WERI-Rb-1 (cell line): Measurements from ENCODE around the gene DZIP3.

ENCODE experiments used
- DNase-seq: peaks from one replicate; pipeline ENCODE4 v3.0.0-alpha.2; 2020
- H3K27ac ChIP-seq: fragments of 250-450 bp; sonication (Bioruptor Pico); 2 replicates; pipeline ENCODE4 v1.5.1; 2020; ENCODE audit warnings: mild to moderate bottlenecking, moderate library complexity
- H3K27me3 ChIP-seq: fragments of 250-450 bp; sonication (Bioruptor Pico); 2 replicates; pipeline ENCODE4 v1.5.1; 2021; ENCODE audit warnings: mild to moderate bottlenecking, low read depth, moderate library complexity; ENCODE audit not compliant: insufficient read depth, severe bottlenecking
- H3K36me3 ChIP-seq: fragments of 250-450 bp; sonication (Bioruptor Pico); 2 replicates; pipeline ENCODE4 v1.5.1; 2020; ENCODE audit warnings: mild to moderate bottlenecking, moderate library complexity
- H3K4me3 ChIP-seq: 2 replicates; pipeline ENCODE4 v1.5.1; 2011; ENCODE audit warnings: low read depth, mild to moderate bottlenecking, control low read depth, low read length
- H3K9me3 ChIP-seq: fragments of 250-450 bp; sonication (Bioruptor Pico); 2 replicates; pipeline ENCODE4 v1.5.1; 2021; ENCODE audit warnings: mild to moderate bottlenecking, moderate library complexity; ENCODE audit not compliant: severe bottlenecking
- TF ChIP-seq, protein P1 (sequence below): IDR thresholded peaks from 2 replicates; pipeline ENCODE4 v1.5.1; 2011; ENCODE audit warnings: low read depth, mild to moderate bottlenecking, control low read depth, inconsistent platforms, low read length

DZIP3 gene

DNA sequence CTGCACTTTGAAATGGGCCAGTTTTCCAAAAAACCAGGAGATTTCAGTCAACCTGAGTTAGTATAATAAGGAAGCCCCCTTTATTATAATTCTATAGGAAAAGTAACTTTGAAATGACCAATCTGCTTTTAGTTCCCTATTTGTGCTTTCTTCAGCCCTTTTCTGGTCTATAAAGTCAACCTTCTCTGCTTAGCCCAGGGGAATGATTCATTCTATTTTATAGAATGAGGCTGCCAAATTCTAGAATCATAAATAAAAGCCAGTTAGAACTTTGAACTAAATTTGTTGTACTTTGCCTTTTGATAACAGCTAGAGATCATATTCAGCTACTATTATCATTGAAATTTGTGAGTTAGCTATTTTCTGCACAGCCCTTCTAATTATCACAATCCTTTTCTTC, 25.0 kb upstream of the DZIP3 start:
- TF ChIP-seq, protein P1, sequence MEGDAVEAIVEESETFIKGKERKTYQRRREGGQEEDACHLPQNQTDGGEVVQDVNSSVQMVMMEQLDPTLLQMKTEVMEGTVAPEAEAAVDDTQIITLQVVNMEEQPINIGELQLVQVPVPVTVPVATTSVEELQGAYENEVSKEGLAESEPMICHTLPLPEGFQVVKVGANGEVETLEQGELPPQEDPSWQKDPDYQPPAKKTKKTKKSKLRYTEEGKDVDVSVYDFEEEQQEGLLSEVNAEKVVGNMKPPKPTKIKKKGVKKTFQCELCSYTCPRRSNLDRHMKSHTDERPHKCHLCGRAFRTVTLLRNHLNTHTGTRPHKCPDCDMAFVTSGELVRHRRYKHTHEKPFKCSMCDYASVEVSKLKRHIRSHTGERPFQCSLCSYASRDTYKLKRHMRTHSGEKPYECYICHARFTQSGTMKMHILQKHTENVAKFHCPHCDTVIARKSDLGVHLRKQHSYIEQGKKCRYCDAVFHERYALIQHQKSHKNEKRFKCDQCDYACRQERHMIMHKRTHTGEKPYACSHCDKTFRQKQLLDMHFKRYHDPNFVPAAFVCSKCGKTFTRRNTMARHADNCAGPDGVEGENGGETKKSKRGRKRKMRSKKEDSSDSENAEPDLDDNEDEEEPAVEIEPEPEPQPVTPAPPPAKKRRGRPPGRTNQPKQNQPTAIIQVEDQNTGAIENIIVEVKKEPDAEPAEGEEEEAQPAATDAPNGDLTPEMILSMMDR = no peak
- no peak for DNase-seq
- H3K36me3 ChIP-seq = peaks cover 20% of the 10 kb centered on the region
- H3K9me3 ChIP-seq = no peaks in the 10 kb centered on the region
- H3K27me3 ChIP-seq = no peaks in the 10 kb centered on the region
- H3K27ac ChIP-seq = no peak overlapping the region
- no peak overlapping the region for H3K4me3 ChIP-seq

DNA sequence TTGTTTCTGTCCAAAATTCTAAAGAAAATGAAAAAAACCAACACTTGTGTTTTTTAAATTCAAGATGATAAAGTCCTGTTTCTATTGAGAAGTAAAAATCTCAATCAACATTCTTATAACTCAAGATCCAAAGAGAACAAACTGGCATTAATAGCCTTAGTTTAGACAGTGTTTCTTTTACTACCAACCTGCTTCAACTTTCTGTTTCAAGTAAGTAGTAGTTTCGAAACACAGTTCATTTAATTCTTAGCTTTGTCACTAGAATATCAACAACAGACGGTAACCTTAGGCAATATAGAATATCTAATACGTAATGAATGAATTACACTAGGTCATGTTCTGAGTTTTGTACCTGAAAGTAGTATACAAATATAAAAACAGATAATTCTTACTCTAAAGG, 24.0 kb upstream of the DZIP3 start:
- Histone ChIP-seq H3K36me3 (peaks cover 18% of the 10 kb centered on the region), H3K9me3 (no peaks in the 10 kb centered on the region), H3K4me3 (no peak overlapping the region), H3K27ac (no peak overlapping the region), H3K27me3 (no peaks in the 10 kb centered on the region)
- TF ChIP-seq, protein P1 = no peak
- no peak for DNase-seq

DNA sequence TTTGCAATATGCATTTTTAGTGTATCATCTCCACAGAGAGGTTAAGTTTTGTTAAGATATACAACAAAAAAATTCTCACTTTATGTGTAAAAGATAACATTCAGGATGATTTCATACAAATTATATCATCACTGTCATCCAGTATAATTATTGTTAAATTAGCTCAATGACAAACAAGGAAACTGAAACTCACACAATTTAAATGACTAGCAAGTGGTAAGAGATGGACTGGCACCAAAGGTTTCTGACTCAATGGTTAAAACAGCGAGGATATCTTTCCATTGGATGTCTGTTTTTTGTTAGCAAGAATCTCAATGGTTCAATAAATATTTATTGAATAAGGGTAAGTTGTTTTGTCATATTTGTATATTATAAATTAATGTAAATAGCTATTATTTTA, 22.9 kb upstream of the DZIP3 start:
- peaks cover 13% of the 10 kb centered on the region for H3K36me3 ChIP-seq
- H3K27ac ChIP-seq = no peak overlapping the region
- H3K4me3 ChIP-seq = no peak overlapping the region
- no peaks in the 10 kb centered on the region for H3K27me3 ChIP-seq
- no peaks in the 10 kb centered on the region for H3K9me3 ChIP-seq
- TF ChIP-seq, protein P1 = no peak
- no peak for DNase-seq

DNA sequence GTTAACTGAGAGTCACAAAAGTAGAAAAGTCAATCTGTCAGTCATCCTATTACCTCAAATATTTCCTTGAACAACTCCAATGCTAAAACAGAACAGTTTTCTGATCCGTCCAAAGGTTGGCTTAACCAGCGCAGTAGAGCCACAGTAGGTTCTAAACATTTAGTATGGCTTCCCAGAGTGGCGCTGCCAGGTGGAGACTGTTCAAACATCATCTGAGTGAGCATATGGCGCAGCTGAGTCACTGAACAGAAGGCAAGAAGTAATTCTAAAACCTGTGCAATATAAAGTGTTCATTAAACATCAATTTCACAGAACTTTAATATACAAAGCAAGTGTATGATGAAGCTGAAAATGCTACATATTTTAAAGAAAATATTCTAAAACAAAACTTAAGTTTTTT, 20.2 kb upstream of the DZIP3 start:
- no peak overlapping the region for H3K27ac ChIP-seq
- DNase-seq = no peak
- no peak overlapping the region for H3K4me3 ChIP-seq
- no peaks in the 10 kb centered on the region for H3K27me3 ChIP-seq
- TF ChIP-seq, protein P1 = no peak
- peaks cover 3% of the 10 kb centered on the region for H3K9me3 ChIP-seq
- peaks cover 26% of the 10 kb centered on the region for H3K36me3 ChIP-seq

DNA sequence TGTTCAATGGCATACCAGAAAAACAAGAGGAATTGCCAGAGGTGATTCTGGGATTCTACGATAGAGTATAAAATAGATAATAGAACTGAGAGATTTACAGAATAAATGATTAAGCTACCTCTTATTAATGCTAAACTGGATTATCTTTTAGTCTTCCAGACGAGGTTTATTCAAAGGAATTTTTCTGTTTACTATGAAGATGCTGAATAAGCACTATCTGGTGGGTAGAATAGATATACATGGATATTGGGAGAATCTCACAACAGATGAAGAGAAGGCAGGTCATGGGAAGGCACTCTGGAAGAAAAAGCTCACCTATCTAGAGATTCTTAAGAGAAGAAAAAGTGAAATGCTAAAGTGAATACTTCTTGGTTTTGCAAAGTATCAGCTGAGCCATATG, 11.5 kb upstream of the DZIP3 start:
- TF ChIP-seq, protein P1 = no peak
- peaks cover 89% of the 10 kb centered on the region for H3K36me3 ChIP-seq
- DNase-seq = no peak
- H3K9me3 ChIP-seq = peaks cover under 1% of the 10 kb centered on the region
- H3K27ac ChIP-seq = no peak overlapping the region
- no peak overlapping the region for H3K4me3 ChIP-seq
- H3K27me3 ChIP-seq = no peaks in the 10 kb centered on the region

DNA sequence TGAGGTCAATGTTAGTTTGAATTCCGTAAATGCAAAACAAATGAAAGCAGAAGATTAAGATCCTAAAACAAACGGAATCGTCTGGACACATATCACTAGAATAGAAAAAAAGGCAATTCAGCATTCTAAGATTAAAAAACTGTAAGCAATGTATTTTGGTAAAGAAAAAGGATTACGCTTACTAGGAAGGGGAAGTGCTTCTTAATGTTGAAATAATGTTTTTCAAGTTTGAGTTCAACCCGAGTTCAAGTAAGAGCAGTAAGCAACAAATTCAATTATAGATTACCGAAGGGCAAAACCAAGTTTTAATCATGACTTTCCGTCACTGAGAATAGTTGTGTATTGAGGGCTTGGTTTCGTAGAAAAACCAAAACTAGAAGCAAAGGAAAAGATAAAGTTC, 921 bp upstream of the DZIP3 start:
- H3K9me3 ChIP-seq = no peaks in the 10 kb centered on the region
- TF ChIP-seq, protein P1 = no peak
- peaks cover 24% of the 10 kb centered on the region for H3K36me3 ChIP-seq
- H3K27me3 ChIP-seq = no peaks in the 10 kb centered on the region
- peak overlapping the region; percentile 93 for H3K27ac ChIP-seq
- DNase-seq = no peak
- H3K4me3 ChIP-seq = peak overlapping the region; percentile 100
